Measurements from ENCODE around the gene PLGRKT. TPM values are rescaled to one million over a fixed set of nuclear protein-coding genes. Genes with fewer than 3 reads are reported as not detected.
"Not testable (repeated sequence)": the region's sequence is repeated elsewhere in the genome, so short reads cannot be mapped to it uniquely, and the experiment has no call there.

Gene PLGRKT
- total and polyA plus RNA-seq, 2 donors: 24.1 TPM

DNA sequence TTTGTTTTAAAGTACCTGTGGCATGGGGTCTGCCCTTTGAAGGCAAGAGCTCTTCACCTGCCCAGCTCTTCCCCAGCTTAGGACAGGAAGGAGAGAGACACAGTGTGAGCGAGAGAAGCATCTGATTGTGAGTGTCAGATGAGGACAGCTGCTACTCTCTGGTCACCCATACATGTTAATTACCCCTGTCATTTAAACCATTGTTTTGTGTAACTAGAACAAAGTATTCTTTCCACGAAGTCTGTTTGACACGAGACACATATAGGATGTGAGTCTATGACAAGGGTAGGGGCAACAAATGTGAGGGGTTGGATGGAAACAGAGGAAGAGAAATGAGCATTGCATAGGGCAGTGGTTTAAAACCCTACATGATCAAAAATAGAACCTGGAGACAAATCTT, 9.6 kb upstream of the PLGRKT start:
- Histone ChIP-seq H3K36me3 (ENCODE audit: insufficient read depth) (no peaks in the 10 kb centered on the region), H3K4me3 (ENCODE audit: low read depth, low read length) (no peak overlapping the region), H3K27ac (ENCODE audit: low read depth) (no peak overlapping the region), H3K4me1 (ENCODE audit: insufficient read depth) (peaks cover 2% of the 10 kb centered on the region)
- 73% methylated on average over 3 of the region's 3 CpGs for WGBS
- DNase-seq (ENCODE audit: extremely low spot score): no peak

GRCh38 chr9:5446451-5447236, 8.9 kb upstream of the PLGRKT start:
- Histone ChIP-seq H3K4me3 (ENCODE audit: low read depth, low read length) (no peak overlapping the region), H3K27ac (ENCODE audit: low read depth) (no peak overlapping the region), H3K36me3 (ENCODE audit: insufficient read depth) (no peaks in the 10 kb centered on the region), H3K4me1 (ENCODE audit: insufficient read depth) (peaks cover 2% of the 10 kb centered on the region)
- no peak for DNase-seq (ENCODE audit: extremely low spot score)
- 82% methylated on average over 3 of the region's 3 CpGs for WGBS

DNA sequence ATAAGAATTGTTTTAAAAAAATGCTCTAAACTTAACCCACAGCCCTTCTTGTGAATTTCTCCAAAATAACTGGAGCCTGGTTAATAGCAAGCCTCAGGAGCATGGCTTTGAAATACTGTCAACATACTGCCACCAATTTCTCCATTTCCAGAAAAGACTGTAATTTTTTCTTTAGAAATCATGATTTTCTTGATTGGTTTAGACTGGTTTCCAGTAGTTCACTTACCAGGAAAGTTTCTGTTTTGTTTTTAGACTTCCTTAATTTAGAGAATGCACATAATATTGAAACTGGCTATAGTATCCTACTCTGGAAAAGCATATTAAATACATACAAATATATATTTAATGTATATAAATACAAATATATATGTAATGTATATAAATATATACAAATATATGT, 8.2 kb upstream of the PLGRKT start:
- Histone ChIP-seq H3K36me3 (ENCODE audit: insufficient read depth) (no peaks in the 10 kb centered on the region), H3K27ac (ENCODE audit: low read depth) (no peak overlapping the region), H3K4me1 (ENCODE audit: insufficient read depth) (peaks cover 2% of the 10 kb centered on the region), H3K4me3 (ENCODE audit: low read depth, low read length) (no peak overlapping the region)
- no peak for DNase-seq (ENCODE audit: extremely low spot score)

- not testable (repeated sequence) for H3K27ac ChIP-seq (ENCODE audit: low read depth); H3K36me3 ChIP-seq (ENCODE audit: insufficient read depth); DNase-seq (ENCODE audit: extremely low spot score); H3K4me1 ChIP-seq (ENCODE audit: insufficient read depth); H3K4me3 ChIP-seq (ENCODE audit: low read depth, low read length)
- 91% methylated on average over 4 of the region's 4 CpGs for WGBS
Measured at GRCh38 chr9:5445096-5445495, 7.4 kb upstream of the PLGRKT start.

DNA sequence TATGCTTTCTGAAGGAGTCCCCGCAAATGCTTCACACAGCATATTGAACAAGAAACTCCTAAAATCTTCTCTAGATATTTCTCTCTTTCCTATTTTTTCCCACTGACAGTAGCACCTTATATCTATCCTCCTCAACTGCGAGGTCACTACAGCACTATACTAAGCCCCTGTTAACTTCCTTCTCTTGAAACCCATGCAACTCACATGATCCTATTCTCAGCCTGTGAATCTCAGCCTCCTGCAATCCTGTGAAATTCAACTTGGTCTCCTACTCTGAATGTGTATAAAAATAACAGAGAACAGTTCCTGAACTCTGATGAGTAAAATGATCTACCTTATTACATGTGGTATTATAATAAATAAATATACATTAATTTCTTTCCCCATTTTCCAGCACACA, 6.1 kb upstream of the PLGRKT start:
- Histone ChIP-seq H3K4me1 (ENCODE audit: insufficient read depth) (no peaks in the 10 kb centered on the region), H3K36me3 (ENCODE audit: insufficient read depth) (no peaks in the 10 kb centered on the region), H3K27ac (ENCODE audit: low read depth) (no peak overlapping the region), H3K4me3 (ENCODE audit: low read depth, low read length) (no peak overlapping the region)
- no peak for DNase-seq (ENCODE audit: extremely low spot score)
- WGBS: 76% methylated on average over 2 of the region's 2 CpGs

DNA sequence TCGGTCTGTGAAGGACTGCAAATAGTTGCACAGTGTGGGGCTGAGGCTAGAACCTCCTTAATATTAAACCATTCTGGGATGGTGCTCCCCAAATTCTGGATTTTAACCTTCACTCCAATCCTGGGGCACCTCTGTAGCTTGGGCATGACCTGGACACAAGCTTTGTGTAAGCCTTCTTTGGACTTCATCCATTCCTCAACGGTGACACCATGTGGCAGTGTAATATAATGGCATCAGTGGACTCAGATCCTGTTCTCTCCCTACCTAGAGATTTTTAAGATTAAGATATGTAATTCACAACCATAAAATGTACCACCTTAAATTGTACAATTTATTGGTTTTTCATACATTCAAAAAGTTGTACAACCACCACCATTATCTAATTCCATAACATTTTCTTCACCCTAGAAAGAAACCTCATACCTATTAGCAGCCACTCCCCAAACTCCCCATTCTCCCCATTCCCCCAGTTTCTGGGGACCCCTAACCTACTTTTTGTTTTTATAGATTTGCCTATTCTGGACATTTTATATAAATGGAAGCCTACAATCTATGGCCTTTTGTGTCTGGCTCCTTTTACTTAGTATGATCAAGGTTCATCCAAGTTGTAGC, 4.8 kb upstream of the PLGRKT start:
- Histone ChIP-seq H3K27ac (ENCODE audit: low read depth) (no peak overlapping the region), H3K4me3 (ENCODE audit: low read depth, low read length) (no peak overlapping the region), H3K36me3 (ENCODE audit: insufficient read depth) (no peaks in the 10 kb centered on the region), H3K4me1 (ENCODE audit: insufficient read depth) (no peaks in the 10 kb centered on the region)
- no peak for DNase-seq (ENCODE audit: extremely low spot score)
- 48% methylated on average over 2 of the region's 2 CpGs for WGBS

DNA sequence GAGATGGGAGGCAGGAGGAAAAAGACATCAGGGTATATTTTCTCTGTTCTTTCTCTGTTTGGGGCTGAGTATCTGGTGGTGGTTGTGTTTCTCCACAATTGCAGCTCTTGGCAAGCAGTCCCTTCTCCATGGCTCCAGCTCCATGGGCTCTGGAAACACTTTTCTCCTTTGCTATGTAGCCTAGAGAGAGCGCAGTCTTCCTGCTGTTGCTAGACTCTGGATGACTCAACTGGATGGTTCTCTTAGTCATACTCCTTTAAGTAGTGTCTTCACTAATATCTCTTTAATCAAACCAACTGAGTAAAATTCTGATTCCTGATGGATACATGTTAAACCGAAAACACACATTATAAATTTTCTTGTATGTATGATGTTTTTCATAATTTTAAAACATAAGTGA, 3.3 kb upstream of the PLGRKT start:
- no peak for DNase-seq (ENCODE audit: extremely low spot score)
- no peaks in the 10 kb centered on the region for H3K36me3 ChIP-seq (ENCODE audit: insufficient read depth)
- H3K4me1 ChIP-seq (ENCODE audit: insufficient read depth): no peaks in the 10 kb centered on the region
- WGBS: 94% methylated on average over 2 of the region's 2 CpGs
- no peak overlapping the region for H3K27ac ChIP-seq (ENCODE audit: low read depth)
- H3K4me3 ChIP-seq (ENCODE audit: low read depth, low read length): no peak overlapping the region

GRCh38 chr9:5440426-5440825, 2.7 kb upstream of the PLGRKT start:
- 74% methylated on average over 3 of the region's 3 CpGs for WGBS
- no peaks in the 10 kb centered on the region for H3K36me3 ChIP-seq (ENCODE audit: insufficient read depth)
- no peak overlapping the region for H3K27ac ChIP-seq (ENCODE audit: low read depth)
- no peaks in the 10 kb centered on the region for H3K4me1 ChIP-seq (ENCODE audit: insufficient read depth)
- no peak for DNase-seq (ENCODE audit: extremely low spot score)
- H3K4me3 ChIP-seq (ENCODE audit: low read depth, low read length): no peak overlapping the region

DNA sequence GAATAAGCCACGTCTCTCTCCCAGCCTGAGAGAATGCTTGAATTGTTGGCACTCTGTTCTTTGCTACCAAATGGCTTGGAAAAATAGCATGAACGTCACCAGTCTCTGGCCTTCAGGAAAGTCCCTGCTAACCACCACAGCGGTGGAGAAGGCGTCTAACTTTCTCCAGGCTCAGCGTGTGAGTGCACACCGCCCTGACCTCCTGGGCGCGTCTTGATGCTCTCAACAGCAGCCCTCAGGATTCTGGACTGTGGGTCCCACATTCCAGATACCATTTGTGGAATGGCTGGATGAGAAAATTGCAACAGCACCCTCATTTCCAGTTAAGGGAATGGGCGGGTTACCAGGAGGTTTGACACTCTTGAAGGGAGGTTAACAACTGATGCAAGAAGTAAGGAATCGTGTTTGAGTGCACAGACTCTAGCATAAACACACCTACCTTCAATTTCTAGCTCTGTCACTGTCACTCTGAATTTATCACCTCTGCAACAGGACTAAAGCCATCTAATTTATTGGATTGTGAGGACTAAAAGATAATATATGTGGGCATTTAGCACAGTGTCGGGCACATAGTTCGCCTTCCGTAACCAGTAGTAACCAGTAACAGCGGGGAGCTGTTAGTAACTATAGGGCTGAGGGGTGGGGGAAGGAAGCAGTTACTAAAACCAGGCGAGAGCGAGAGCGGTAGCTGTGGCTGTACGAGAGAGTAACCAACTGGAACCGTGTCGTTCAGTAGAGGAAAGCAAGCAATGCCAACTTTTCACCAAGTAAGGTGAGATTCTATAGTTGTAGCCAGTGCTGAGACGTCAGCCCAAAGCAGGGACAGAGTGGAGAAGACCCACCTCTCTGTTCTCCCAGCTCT, 807 bp upstream of the PLGRKT start:
- H3K4me1 ChIP-seq (ENCODE audit: insufficient read depth): no peaks in the 10 kb centered on the region
- 67% methylated on average over 21 of the region's 21 CpGs for WGBS
- H3K27ac ChIP-seq (ENCODE audit: low read depth): peak overlapping the region; percentile 33
- no peak for DNase-seq (ENCODE audit: extremely low spot score)
- peak overlapping the region; percentile 71 for H3K4me3 ChIP-seq (ENCODE audit: low read depth, low read length)
- H3K36me3 ChIP-seq (ENCODE audit: insufficient read depth): no peaks in the 10 kb centered on the region

DNA sequence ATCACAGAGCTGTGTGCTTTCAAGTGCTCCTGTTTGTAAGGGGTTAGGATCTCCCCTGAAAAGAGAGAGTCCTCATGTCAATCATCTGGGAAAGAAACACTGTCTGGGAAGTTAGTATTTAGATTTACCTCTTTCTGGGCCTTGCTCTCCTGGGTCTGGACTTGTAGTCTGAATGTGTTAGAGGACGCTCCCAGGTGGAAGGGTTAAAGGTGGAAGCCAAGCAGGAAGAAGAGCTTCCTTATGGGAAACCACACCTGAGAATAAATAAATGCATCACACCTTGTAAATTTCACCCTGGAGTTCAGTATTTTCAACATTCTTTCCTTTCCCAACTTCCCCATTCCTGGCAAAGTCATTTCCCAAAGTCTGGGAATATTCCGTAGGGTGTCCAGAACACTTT, 1.3 kb downstream of the PLGRKT start:
- H3K4me1 ChIP-seq (ENCODE audit: insufficient read depth): no peaks in the 10 kb centered on the region
- no peaks in the 10 kb centered on the region for H3K36me3 ChIP-seq (ENCODE audit: insufficient read depth)
- WGBS: 86% methylated on average over 2 of the region's 2 CpGs
- no peak overlapping the region for H3K4me3 ChIP-seq (ENCODE audit: low read depth, low read length)
- no peak for DNase-seq (ENCODE audit: extremely low spot score)
- H3K27ac ChIP-seq (ENCODE audit: low read depth): no peak overlapping the region

DNA sequence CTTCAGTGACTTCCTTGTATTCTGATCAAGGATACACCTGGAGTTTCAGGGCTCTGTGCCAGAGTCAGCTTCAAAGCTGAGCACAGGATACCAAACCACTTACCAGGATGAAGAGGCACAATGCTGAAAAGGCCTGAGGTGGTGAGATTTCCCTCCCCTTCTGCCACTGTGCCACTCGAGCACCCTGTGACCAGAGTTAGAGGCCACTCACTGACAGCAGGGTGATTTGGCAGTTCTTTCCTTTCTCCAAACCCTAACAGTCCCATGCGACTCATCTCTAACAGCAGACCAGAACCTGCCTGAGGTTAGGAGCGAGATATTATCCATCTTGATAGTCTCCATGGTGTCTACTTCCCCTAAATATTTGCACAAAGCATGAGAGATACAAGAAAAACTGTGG, 1.8 kb downstream of the PLGRKT start:
- no peak for DNase-seq (ENCODE audit: extremely low spot score)
- Histone ChIP-seq H3K27ac (ENCODE audit: low read depth) (no peak overlapping the region), H3K4me3 (ENCODE audit: low read depth, low read length) (no peak overlapping the region), H3K4me1 (ENCODE audit: insufficient read depth) (no peaks in the 10 kb centered on the region), H3K36me3 (ENCODE audit: insufficient read depth) (no peaks in the 10 kb centered on the region)
- WGBS: 73% methylated on average over 3 of the region's 3 CpGs

- H3K36me3 ChIP-seq (ENCODE audit: insufficient read depth); DNase-seq (ENCODE audit: extremely low spot score); H3K4me1 ChIP-seq (ENCODE audit: insufficient read depth); H3K4me3 ChIP-seq (ENCODE audit: low read depth, low read length); H3K27ac ChIP-seq (ENCODE audit: low read depth): not testable (repeated sequence)
- WGBS: 98% methylated on average over 65 of the region's 65 CpGs
Measured at GRCh38 chr9:5433841-5434810, 3.6 kb downstream of the PLGRKT start.

DNA sequence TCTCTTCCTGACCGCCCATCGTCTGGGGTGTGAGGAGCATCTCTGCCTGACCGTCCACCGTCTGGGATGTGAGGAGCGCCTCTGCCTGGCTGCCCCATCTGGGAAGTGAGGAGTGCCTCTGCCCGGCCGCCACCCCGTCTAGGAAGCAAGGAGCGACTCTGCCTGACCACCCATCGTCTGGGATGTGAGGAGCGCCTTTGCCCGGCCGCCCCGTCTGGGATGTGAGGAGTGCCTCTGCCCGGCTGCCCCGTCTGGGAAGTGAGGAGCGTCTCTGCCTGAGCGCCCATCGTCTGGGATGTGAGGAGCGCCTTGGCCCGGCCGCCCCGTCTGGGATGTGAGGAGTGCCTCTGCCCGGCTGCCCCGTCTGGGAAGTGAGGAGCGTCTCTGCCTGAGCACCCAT, 4.4 kb downstream of the PLGRKT start:
- DNase-seq (ENCODE audit: extremely low spot score); H3K36me3 ChIP-seq (ENCODE audit: insufficient read depth); H3K4me3 ChIP-seq (ENCODE audit: low read depth, low read length); H3K4me1 ChIP-seq (ENCODE audit: insufficient read depth); H3K27ac ChIP-seq (ENCODE audit: low read depth): not testable (repeated sequence)
- 96% methylated on average over 26 of the region's 26 CpGs for WGBS
